Activated naive CD8-positive, alpha-beta T cell treated with anti-CD3 and anti-CD28 coated beads for 36 hours (primary cell): ENCODE results near the gene TMED4. TPM values are rescaled to one million over a fixed set of nuclear protein-coding genes. Genes with fewer than 3 reads are reported as not detected.
"Not testable (repeated sequence)": the region's sequence is repeated elsewhere in the genome, so short reads cannot be mapped to it uniquely, and the experiment has no call there.

ENCODE experiments used
- DNase-seq: peaks from one replicate; pipeline ENCODE4 v3.0.0; 2021
- H3K27ac Mint-ChIP-seq: one replicate; pipeline ENCODE4 v1.8.0; 2022; ENCODE audit warnings: mild to moderate bottlenecking, moderate library complexity, mixed read lengths
- H3K27me3 Mint-ChIP-seq: one replicate; pipeline ENCODE4 v1.8.0; 2022; ENCODE audit warnings: mild to moderate bottlenecking, mixed read lengths
- H3K36me3 Mint-ChIP-seq: one replicate; pipeline ENCODE4 v1.8.0; 2021; ENCODE audit warnings: mild to moderate bottlenecking, mixed read lengths
- H3K4me1 Mint-ChIP-seq: one replicate; pipeline ENCODE4 v1.8.0; 2021; ENCODE audit warnings: mixed read lengths
- H3K4me3 Mint-ChIP-seq: one replicate; pipeline ENCODE4 v1.8.0; 2022; ENCODE audit warnings: mild to moderate bottlenecking, moderate library complexity, mixed read lengths
- H3K9me3 Mint-ChIP-seq: one replicate; pipeline ENCODE4 v1.8.0; 2022; ENCODE audit warnings: mixed read lengths
- total RNA-seq, 2 experiments: library from RNA; stranded (reverse); gene quantifications; one replicate each; pipeline ENCODE4 v1.2.3, GENCODE V29; 2021

The TMED4 gene
- total RNA-seq, 2 experiments from 2014 or later, result 70.3 to 70.8 TPM

DNA sequence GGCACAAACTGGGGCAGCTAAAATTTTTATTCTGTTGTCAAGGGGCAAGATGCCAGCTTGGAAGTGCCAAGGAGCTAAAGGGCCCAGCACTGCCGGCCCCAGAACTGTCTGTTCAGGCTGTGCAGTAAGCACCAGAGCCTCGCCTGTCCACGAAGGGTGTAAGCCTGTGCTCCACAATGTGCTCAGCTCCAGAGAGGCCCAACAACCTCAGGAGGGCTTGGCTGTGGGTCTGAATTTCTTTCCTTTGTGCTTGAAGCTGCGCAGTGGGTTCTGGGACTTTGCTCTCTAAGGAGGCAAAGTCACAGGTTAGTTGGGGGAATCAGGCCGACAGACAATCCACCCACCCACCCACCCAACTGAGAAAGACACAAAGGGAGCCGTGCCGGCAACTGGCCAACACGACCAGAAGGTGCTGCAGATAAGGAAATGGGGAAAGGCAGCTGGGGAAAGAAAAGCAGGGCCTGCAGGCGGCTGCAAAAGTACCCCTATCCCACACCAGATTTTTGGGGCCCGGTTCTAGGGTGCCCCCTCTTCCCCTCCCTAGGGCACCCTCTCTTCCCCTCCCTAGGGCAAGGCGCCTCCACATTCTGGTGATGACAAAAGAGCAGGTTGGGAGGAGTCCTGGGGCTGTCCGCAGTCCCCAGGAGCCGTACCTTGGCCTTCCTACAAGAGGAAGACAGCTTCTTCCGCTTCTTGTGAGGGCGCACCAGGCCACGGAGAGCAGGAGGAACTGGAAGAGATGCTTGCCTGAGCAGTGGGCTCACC, 16.1 kb downstream of the TMED4 start:
- Mint-ChIP-seq H3K4me1 (peaks cover 32% of the 10 kb centered on the region), H3K27me3 (no peaks in the 10 kb centered on the region), H3K9me3 (no peaks in the 10 kb centered on the region), H3K27ac (peak overlapping the region; percentile 38), H3K4me3 (no peak overlapping the region), H3K36me3 (peaks cover 42% of the 10 kb centered on the region)
- no peak for DNase-seq

DNA sequence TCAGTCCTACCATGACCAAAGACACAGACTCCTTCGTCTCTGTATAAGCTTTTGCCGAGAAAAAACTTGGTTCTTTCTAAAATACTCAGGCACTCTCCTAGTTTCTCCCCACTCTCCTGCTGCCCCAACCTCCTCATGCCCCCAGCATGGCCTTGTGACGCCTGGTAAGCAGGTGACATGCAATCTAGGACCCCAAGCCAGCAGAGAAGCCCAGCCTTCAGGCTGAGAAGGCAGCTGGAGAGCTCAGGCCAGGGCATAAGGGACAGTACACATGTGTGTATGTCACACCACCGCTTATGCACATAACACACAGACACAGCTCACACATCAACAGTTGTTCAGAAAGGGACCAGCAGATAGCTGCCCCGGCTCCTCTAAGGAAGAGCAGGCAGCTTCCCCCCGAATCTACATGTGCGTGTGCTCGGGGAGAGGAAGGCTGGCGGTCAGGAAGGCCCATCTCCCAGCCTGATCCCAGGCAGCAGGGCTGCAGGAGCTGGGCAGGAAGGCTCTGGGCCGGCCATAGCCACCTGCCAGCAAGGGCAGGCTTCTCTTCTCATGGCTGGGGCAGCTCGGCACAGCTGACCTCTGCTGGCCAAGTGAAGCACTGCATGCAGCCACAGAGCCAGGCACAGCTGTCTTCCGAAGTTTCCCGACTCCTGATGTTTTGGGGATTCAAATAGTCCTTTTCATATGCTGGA, 16.8 kb downstream of the TMED4 start:
- DNase-seq, result peak; percentile 53
- no peak overlapping the region for H3K4me3 Mint-ChIP-seq
- peaks cover 38% of the 10 kb centered on the region for H3K36me3 Mint-ChIP-seq
- no peaks in the 10 kb centered on the region for H3K9me3 Mint-ChIP-seq
- H3K4me1 Mint-ChIP-seq, result peaks cover 32% of the 10 kb centered on the region
- peak overlapping the region; percentile 38 for H3K27ac Mint-ChIP-seq
- H3K27me3 Mint-ChIP-seq, result no peaks in the 10 kb centered on the region

DNA sequence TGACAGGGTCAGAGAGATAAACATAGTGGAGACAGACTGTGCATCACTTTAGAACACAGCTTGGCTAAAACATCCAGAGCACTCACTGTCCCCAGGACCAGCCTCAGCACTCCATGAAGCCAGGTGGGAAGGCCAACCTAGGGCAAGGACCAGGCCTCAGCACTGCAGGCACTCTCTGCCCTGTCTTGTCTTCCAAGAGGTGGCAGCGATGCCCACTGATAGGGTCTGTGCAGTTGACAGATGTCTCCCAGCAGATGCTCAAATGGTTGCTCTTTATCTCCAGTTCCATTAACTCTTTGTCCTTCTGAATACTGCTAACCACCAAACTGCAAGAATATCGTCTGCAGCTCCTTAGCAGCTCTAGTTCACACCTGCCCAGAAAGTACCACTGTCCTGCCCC, 17.4 kb downstream of the TMED4 start:
- Mint-ChIP-seq H3K27ac (no peak overlapping the region), H3K36me3 (peaks cover 32% of the 10 kb centered on the region)

GRCh38 chr7:44563171-44563679, 18.8 kb downstream of the TMED4 start:
- peak overlapping the region; percentile 42 for H3K27ac Mint-ChIP-seq
- no peak overlapping the region for H3K4me3 Mint-ChIP-seq
- peaks cover 25% of the 10 kb centered on the region for H3K36me3 Mint-ChIP-seq
- H3K4me1 Mint-ChIP-seq, result peaks cover 19% of the 10 kb centered on the region
- no peak for DNase-seq
- H3K9me3 Mint-ChIP-seq, result no peaks in the 10 kb centered on the region
- no peaks in the 10 kb centered on the region for H3K27me3 Mint-ChIP-seq

More for the DNA sequence above, 17.4 kb downstream of the TMED4 start:
- H3K4me1 Mint-ChIP-seq, result peaks cover 27% of the 10 kb centered on the region
- no peaks in the 10 kb centered on the region for H3K27me3 Mint-ChIP-seq
- no peak for DNase-seq
- H3K9me3 Mint-ChIP-seq, result no peaks in the 10 kb centered on the region
- no peak overlapping the region for H3K4me3 Mint-ChIP-seq

DNA sequence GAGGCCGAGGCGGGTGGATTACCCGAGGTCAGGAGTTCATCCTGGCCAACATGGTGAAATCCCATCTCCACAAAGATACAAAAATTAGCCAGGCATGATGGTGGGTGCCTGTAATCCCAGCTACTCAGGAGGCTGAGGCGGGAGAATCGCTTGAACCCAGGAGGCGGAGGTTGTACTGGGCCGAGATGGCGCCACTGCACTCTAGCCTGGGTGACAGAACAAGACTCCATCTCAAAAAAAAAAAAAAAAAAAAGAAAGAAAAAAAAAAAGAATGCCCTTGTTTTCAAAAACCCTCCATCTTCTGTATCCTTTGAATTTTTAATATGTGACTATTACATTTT, 19.4 kb downstream of the TMED4 start:
- H3K27ac Mint-ChIP-seq, H3K9me3 Mint-ChIP-seq, DNase-seq, H3K27me3 Mint-ChIP-seq, H3K4me3 Mint-ChIP-seq: not testable (repeated sequence)
- peaks cover 18% of the 10 kb centered on the region for H3K4me1 Mint-ChIP-seq
- H3K36me3 Mint-ChIP-seq, result peaks cover 23% of the 10 kb centered on the region

- no peak overlapping the region for H3K4me3 Mint-ChIP-seq
- H3K4me1 Mint-ChIP-seq, result peaks cover 13% of the 10 kb centered on the region
- no peak for DNase-seq
- H3K27me3 Mint-ChIP-seq, result no peaks in the 10 kb centered on the region
- H3K27ac Mint-ChIP-seq, result peak overlapping the region; percentile 42
- no peaks in the 10 kb centered on the region for H3K9me3 Mint-ChIP-seq
- H3K36me3 Mint-ChIP-seq, result peaks cover 18% of the 10 kb centered on the region
Measured at GRCh38 chr7:44561962-44562621, 19.9 kb downstream of the TMED4 start.

DNA sequence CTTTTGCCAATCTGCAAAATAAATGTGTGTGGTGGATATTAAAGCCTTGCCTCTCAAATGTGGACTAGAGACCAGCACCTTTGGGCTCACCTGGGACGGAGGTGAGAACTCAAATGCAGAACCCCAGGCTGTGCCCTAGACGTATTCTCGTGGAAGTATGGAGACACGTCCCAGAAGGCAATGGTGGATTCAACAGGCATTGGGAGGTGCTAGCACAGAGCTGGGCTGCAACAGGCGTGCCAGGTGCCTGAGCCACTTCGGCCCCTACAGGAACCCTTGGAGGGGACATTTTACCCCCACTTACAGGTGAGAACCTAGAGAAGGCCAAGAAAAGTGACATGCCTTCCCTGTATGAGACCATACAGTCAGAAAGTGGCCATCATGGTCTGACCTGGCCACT, 20.6 kb downstream of the TMED4 start:
- no peak for DNase-seq
- peaks cover 17% of the 10 kb centered on the region for H3K36me3 Mint-ChIP-seq
- H3K9me3 Mint-ChIP-seq, result no peaks in the 10 kb centered on the region
- H3K4me1 Mint-ChIP-seq, result peaks cover 10% of the 10 kb centered on the region
- H3K27me3 Mint-ChIP-seq, result no peaks in the 10 kb centered on the region
- H3K4me3 Mint-ChIP-seq, result no peak overlapping the region
- H3K27ac Mint-ChIP-seq, result no peak overlapping the region

DNA sequence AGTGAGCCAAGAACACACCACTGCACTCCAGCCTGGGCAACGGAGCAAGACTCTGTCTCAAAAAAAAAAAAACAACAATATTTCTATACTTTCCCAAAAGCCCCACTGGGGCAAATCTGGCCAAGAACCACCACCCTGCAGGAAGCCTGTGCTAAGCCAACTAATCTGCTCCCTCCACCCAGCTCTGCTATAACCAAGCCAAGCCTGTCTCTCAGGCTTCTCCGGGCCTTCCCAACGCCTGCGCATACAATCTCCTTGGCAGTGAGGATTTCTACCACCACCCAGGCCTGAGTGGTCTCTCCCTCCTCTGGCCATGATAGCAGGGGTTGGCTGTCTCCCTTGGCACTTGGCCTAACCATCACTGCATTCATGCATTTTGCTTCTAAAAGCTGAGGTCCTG, 22.5 kb downstream of the TMED4 start:
- Mint-ChIP-seq H3K27me3 (no peaks in the 10 kb centered on the region), H3K4me3 (no peak overlapping the region), H3K4me1 (peaks cover 3% of the 10 kb centered on the region), H3K27ac (no peak overlapping the region), H3K9me3 (no peaks in the 10 kb centered on the region), H3K36me3 (peaks cover 7% of the 10 kb centered on the region)
- DNase-seq, result no peak

DNA sequence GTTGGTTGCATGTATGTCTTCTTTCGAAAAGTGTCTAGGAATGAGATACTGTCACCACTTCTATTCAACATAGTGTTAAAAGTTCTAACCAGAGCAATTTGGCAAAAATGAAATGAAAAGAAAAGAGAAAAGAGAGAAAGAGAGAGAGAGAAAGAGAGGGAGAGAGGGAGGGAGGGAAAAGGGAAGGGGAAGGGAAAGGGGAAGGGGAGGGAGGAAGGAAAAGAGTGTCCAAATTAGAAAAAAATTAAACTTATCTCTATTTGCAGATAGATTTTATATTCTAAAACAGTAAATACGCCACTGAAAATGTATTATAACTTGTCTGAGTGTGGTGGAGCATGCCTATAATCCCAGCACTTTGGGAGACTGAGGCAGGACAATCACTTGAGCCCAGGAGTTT, 24.5 kb downstream of the TMED4 start:
- Mint-ChIP-seq H3K9me3 (no peaks in the 10 kb centered on the region), H3K4me1 (no peaks in the 10 kb centered on the region), H3K27me3 (no peaks in the 10 kb centered on the region), H3K27ac (no peak overlapping the region), H3K36me3 (no peaks in the 10 kb centered on the region), H3K4me3 (no peak overlapping the region)
- DNase-seq, result no peak

- Mint-ChIP-seq H3K27ac (no peak overlapping the region), H3K9me3 (no peaks in the 10 kb centered on the region), H3K27me3 (no peaks in the 10 kb centered on the region), H3K36me3 (no peaks in the 10 kb centered on the region), H3K4me3 (no peak overlapping the region), H3K4me1 (no peaks in the 10 kb centered on the region)
- no peak for DNase-seq
Measured at GRCh38 chr7:44555350-44555749, 26.7 kb downstream of the TMED4 start.

- not testable (repeated sequence) for H3K27me3 Mint-ChIP-seq, H3K4me1 Mint-ChIP-seq, H3K4me3 Mint-ChIP-seq, H3K9me3 Mint-ChIP-seq, H3K36me3 Mint-ChIP-seq, DNase-seq, H3K27ac Mint-ChIP-seq
Measured at GRCh38 chr7:44552473-44553005, 29.5 kb downstream of the TMED4 start.

DNA sequence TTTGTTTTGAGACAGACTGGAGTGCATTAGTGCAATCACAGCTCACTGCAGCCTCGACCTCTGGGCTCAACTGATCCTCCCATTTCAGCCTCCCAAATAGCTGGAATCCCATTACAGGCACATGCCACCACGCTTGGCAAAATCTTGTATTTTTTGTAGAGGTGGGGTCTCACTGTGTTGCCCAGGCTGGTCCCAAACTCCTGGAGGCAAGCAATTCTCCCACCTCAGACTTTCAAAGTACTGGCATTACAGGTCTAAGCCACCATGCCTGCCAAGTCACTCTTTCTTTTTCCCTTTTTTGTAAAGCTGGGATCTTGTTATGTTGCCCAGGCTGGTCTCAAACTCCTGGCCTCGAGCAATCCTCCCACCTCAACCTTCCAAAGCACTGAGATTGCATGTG, 32.6 kb downstream of the TMED4 start:
- peaks cover 5% of the 10 kb centered on the region for H3K27me3 Mint-ChIP-seq
- DNase-seq, result no peak
- no peaks in the 10 kb centered on the region for H3K36me3 Mint-ChIP-seq

GRCh38 chr7:44548893-44549292, 33.1 kb downstream of the TMED4 start:
- Mint-ChIP-seq H3K4me3 (no peak overlapping the region), H3K4me1 (peaks cover 2% of the 10 kb centered on the region), H3K27ac (no peak overlapping the region), H3K27me3 (peaks cover 5% of the 10 kb centered on the region), H3K36me3 (no peaks in the 10 kb centered on the region), H3K9me3 (no peaks in the 10 kb centered on the region)
- DNase-seq, result no peak

More for the DNA sequence above, 32.6 kb downstream of the TMED4 start:
- Mint-ChIP-seq H3K27ac (no peak overlapping the region), H3K4me1 (peaks cover 2% of the 10 kb centered on the region), H3K9me3 (no peaks in the 10 kb centered on the region), H3K4me3 (no peak overlapping the region)

DNA sequence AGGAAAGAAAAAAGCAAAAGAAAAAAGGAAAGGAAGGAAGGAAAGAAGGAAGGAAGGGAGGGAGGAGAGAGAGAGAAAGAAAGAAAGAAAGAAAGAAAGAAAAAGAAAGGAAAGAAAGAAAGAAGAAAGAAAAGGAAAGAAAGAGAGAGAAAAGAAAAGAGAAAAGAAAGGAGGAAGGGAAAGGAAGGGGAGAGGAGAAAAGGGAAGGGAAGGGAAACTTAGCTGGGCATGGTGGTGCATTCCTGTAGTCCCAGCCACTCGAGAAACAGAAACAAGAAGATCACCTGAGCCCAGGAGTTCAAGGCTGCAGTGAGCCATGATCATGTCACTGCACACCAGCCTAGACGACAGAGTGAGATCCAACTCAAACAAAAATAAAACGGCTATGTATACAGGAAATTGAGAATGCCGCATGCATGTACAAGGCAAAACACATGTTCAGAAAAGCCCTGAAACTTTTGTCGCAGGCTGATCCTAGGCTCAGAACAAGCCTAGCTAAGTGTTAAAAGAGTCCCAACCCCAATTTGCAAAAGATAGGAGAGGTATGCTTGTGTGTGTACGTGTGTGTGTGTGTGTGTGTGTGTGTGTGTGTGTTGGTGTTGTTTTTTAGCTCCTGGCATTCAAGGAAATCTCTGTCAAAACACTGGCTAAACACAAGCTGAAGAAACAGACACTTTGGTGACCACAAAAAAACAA, 34.3 kb downstream of the TMED4 start:
- DNase-seq, result no peak
- peaks cover 5% of the 10 kb centered on the region for H3K27me3 Mint-ChIP-seq
- H3K4me3 Mint-ChIP-seq, result no peak overlapping the region
- H3K27ac Mint-ChIP-seq, result no peak overlapping the region
- no peaks in the 10 kb centered on the region for H3K36me3 Mint-ChIP-seq
- H3K4me1 Mint-ChIP-seq, result peaks cover 2% of the 10 kb centered on the region
- H3K9me3 Mint-ChIP-seq, result no peaks in the 10 kb centered on the region
